EH (cell line): ENCODE measurements around the gene KRT4.
A peak's percentile ranks its signal among the peaks of the same experiment; 100 is the strongest.

Source experiments
- DNase-seq: peaks from one replicate; pipeline ENCODE4 v3.0.0-alpha.2; 2015; ENCODE audit warnings: low read depth

The KRT4 gene

DNA sequence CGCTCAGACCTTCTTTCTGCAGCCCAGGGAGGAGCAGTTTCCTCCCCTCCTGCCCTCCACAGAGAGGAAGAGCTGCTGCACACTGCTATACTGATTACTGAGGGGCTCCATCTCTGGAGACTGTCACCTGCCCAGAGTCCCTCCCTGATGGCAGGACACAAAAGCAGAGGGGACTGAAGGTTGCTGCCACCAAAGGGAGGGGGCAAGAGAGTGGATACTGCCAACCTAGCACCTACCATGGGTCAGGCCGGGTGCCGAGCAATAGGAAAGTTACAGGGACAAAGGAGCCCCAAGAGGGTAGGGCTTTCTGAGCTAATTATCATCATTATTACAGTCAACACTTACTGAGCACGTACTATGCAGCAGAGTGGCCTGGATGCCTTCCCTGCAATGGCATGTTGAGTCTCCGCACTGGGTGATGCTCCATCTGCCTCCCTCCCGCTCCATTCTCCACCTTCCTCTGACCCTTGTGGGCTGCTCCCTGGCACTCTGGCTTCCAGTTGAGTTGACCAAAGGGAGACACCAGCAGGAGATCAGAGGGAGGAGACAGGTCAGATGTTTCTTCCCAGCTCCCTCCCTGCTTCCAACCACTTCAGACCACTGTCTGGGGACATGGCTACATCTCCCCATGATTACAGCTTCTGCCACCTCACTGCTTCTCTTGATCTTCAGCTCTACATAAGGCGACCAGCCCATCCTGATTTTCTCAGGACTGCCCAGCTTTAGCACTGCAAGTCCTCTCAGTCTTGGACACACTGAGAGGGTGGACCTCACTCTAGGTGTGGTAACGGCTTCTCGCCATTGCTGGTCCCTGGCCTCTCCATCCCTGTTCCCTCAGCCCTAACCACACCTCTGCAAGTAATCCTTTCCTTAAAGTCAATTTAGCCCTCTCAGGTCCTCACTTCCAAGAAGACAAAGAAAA, 22.8 kb upstream of the KRT4 start:
- DNase-seq = no peak

DNA sequence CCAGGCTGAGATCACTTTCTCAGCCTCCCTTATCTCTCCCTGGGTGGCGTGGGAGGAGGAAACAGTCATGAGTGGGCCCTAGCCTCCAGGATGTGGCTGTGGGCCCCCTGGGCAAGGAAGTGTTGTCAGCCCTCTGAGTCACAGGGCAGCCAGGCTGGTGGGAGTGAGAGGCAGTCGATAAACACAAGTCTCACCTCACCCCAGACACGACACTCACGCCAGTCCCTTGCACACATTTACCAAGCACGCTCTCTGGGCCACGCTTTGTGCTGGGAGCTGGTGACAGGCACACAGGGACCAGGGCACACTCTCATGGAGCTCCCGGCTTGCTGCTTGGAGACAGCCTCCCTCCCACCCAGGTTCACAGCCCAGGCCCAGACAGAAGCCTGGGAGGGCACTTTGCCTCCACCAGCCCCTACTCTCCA, 22.1 kb upstream of the KRT4 start:
- peak; percentile 79 for DNase-seq

DNA sequence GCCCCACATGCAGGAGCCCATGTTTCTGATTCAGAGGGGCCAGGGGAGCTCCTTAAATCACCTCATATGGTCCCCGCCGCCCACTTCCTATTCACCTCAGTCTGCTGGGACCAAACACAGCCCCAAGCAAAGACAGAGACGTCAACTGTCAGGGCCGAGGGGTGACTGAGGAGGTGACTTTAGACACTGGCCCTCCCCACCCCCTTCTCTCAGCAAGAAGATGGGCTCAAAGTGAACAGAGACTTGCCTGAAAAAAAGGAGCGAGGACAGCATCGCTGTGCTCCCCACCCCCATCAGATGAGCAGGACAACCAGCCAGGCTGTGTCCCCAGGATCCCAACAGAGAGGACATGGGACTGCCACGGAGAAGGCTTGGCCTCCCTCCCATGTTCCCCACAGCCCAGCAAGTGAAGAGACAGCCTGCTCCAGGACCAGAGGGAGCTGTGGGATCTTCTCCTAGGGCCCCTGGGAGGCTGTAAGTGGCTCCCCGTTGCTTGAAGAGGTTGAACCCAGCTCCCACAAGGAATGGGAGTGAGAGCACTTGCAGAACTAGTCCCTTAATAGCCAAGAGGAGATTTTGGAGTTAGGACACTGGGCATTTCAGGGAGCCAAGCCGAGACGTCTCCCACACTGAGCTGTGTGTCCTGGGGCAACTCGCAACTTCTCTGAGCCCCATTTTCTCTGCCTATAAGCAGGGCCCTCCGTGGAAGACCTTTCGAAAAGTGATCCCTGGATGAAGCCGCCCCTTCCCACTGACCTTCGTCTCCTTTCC, 21.5 kb upstream of the KRT4 start:
- DNase-seq = no peak

DNA sequence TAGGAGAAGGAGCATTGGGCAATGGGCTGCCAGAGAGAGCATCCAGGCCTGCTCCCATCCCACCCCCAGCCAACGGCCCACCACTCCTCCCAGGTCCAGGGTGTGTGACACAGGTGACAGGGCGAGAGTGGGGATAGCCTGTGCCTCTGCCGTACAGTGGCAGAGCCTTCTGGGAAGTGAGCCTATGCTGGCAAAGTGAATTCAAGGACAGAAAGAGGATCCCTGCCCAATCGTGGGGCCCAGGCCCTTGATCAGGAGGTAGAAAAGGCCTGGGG, 20.7 kb upstream of the KRT4 start:
- no peak for DNase-seq

DNA sequence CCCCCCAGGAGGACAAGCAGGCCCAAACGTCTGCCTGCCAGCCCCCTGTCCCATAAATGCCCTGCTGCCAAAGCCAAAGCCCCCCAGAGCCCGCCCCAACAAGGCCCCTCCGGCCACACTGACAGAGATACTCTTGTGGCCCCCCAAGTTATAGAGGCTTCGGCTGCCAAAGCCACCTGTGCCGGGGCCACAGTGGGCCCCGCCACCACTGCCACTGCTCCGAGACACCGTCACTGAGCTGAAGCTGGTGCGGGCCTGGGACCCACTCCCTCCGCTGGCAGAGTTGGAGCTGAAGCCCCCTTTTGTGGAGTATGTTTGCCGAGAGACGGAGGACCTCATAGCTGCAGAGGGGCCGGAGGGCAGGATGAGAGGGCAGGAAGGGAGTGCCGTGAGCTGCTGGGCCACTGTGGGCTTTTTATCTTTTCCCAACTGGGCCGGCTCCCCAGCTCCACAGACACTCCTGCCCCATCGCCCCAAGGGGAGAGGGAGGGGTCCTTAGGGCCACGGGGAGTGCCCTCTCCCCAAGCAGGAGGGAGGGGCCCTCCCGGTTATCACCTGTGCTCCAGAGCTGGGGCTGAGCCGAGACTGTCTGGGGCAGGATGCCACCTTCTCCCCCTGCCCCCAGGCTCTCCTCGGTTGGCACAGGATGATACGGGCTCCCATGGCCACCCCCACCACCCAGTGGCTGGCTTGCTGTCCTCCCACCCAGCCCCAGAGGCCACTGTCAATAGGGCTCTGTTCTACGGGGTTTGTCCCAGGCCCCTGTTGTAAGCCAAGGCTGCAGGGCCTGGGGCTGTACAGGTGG, 20.2 kb upstream of the KRT4 start, which contains the start of gene KRT79:
KRT79 (minus strand) TSS at position 390 of the 805 bp plus-strand sequence; CDS start at position 339, 51 bp downstream.
- DNase-seq = no peak

DNA sequence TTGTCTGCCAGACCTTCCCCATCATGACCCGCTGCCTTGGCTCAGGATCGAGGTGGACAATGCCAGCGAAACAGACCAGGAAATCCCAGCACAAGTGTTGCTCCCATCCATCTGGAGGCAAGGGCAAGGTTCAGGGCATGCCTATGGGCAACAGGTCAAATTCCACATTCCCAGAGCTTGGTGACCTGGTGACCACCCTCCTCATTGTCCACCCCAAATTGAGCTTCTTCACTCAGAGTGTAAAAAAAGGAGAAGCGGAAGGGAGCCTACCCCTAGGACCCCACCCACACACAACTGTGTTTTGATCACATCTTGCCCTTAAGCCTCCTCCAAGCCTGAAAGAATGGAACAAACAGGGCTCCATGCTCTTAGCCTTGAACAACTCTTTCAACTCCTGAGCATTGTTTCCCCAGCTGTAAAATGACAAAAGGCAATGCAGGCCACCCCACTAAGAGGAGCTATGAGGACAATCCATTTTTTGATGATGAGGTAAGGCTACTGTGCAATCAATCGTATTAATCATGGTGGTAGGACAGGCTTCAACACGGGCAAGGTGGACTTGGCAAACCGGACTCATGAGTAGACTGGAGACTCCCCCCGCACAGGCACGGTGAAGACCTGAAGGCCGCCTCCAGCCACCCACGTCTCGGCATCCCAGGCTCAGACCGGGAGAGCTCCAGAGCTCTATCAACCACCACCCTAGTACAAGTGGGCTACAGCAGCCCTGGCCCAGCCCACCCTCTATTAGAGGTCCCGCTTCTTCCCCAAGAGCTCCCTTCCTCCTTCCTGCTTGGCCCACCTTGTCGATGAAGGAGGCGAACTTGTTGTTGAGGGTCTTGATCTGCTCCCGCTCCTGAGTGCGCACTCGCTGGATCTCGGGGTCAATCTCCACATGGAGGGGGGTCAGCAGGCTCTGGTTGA, 19.3 kb upstream of the KRT4 start:
- DNase-seq = no peak

DNA sequence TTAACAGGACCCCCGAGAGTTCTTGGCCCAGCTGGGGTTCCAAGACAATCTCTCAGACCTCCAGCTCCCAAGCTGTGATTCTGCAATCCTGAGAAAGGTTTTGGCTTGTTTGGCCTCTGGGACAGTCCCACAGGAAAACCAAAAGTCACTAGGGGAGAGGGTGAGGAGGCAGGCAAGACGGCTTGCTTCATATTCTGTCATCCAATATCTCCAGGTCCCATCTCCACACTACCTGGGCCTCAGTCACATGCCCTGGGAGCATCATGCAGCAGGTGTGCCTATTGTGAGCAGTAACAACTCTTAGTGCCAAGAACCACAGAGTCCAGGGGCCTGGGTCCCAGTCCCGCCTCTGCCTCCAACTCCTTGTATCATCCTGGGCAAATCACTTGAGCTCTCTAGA, 18.5 kb upstream of the KRT4 start:
- no peak for DNase-seq

DNA sequence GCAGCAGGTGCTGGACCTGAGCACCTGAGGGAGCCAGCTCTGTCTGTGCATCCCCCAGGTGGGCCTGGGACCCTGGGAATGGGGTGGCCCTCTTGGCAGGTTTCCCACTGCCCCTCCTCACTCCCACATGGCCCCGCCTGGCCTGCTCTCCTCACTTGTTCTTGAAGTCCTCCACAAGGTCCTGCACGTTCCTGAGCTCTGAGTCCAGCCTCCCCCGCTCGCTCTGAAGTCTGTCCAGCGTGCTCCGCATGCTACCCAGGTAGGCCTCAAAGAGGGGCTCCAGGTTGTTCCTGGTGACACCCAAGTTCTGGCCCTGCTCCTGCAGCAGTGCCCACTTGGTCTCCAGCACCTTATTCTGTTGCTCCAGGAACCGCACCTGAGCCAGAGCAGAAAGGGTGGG, 17.3 kb upstream of the KRT4 start:
- DNase-seq = no peak

DNA sequence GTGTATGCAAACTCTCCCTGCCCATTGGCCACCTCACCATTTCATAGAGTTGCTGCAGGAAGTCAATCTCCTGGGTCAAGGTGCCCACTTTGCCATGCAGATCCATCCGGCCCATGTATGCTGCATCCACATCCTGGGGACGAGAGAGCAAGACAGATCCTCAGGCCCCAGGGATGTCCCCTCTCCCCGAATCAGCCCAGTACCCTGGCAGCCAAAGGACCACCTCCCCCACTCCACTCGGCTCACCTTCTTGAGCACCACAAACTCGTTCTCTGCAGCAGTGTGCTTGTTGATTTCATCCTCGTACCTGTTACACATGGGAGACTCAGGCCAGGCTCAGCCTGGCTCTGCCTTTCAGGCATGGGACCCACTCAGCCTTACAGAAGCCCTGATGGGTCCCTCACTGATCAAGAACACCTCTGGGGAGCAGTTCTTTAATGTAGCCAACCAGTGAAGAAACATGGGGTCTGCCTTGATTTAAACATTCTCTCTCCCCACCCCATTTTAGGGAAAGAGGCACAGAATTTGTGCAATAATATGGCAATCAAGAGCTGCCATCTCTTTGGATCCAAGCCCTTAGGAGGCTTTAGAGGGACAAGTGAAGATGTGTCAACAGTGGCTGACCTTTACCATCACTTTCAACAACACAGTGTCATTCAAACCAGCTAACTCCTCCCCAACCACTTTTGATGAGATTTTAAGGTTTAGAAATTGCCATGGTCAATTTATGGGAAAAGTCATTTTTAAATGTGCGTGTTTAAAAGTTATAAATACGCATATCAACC, 16.3 kb upstream of the KRT4 start:
- no peak for DNase-seq

DNA sequence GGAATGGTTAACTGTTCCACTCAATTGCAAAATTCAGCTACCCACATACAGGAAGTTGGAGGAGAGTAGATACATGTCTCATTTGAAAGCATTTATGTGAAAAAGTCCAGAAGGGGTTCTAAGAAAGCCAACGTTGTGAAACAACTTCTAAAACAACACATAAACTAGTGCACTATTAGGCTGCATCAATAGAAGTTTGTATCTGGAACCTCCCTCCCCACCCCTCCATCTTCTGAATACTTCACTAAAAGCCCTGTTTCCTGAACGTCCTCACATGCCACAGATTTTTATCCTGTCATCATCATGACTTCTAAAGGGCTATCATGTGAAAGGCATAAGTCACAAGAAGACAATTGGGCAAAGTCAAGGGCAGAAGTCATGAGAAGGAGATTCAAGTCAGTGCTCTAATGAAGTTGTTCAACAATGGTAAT, 14.7 kb upstream of the KRT4 start:
- DNase-seq = peak; percentile 46

DNA sequence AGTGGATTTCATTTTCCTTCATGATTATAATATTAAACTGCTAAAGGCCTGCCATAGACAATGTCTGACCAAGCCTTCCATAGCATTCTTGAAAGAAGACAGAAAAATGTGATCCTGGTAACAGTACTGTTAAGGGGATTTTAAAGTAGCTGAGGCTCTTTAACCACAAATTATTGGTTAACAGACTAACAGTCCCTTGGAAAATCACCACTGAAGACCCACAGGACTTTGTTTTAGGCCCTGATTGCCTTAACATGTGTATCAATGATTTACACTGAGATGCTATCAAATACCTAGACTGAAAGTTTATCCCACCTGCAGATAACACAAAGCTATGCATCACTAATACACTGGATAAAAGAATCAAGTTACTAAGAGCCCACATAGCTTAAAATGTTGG, 14.2 kb upstream of the KRT4 start:
- DNase-seq = no peak

DNA sequence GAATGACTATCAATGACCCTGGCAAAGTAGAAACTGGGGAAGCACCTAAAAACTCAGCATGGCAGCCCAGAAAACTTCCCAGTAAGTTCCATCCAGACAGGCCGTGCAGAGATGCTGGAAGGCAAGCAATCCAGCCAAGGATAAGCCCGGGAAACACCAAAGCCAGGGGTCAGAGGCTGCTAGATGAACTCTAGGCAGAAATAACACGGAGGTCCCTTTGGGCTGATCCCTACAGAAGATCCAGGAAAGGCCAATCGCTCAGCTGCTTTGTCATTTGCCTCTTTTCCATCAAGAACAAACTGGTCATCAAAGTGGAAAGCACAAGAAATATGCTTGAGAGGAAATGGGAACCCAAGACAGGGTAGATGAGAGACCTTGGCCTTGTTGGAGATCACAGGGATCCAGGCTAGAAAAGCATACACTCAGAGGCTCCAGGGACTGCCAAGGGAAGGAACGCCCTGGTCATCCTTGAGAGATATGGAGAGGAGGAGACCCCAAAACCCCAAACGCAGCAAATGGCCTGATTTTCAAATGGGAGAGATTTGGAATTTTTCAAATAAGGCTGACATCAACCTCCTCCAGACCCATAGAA, 13.7 kb upstream of the KRT4 start:
- no peak for DNase-seq

DNA sequence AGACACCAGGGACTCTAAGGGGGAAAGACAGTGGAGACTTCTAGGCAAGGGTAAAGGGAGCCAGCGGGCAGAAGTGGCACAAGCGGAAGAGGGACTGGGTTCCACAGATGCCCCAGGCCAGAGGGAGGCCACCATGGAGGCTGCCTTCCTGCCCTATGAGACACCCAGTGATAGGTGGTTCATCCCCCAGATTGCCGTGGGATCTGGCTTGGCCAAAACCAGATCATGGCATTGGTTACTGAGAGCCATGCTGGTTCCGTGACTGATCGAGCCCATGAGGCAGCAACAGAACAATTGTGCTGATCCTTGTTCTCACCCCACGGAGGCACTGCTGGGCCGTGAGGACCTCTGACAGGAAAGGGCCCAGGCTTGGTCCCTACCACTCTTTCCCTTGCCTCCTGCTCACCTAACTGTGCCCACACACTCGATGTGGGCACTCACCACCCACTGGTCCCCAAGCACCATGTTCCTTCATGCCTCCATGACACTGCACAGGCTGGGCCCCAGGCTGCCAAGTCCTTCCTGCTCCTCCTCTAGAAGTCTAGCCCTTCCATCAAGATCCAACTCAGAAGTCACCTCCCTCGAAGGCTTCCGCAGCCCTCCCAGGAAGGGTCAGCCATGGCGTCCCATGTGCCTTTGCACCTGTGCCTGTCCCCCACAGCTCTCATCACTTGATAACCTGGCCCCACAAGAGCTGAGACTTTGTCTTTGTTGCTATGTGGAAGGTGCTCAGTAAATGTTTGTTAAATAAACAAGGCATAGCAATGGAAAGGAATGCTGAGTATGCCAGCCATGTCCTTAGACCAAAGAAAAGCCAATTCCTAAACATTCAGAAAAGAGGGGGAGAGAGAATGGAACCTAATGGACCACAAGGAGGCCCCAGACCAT, 12.9 kb upstream of the KRT4 start:
- DNase-seq = peak; percentile 37

DNA sequence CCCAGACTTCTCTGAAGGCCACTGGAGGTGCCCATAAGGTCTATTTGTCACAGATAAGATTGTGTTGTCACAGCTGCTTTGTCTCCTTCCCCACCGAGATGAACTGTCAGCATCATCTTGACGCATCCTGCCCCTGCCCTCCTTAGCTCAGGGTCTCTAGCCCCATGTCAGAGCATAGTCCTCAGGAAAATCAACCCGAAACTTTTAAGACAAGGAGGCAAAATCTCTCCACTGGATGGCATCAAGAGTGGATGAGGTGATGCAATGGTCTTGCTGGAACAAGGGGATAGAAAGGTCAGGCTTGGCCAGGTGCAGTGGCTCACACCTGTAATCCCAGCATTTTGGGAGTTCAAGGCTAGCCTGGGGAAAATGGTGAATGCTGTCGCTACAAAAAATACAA, 12.0 kb upstream of the KRT4 start:
- DNase-seq = no peak

DNA sequence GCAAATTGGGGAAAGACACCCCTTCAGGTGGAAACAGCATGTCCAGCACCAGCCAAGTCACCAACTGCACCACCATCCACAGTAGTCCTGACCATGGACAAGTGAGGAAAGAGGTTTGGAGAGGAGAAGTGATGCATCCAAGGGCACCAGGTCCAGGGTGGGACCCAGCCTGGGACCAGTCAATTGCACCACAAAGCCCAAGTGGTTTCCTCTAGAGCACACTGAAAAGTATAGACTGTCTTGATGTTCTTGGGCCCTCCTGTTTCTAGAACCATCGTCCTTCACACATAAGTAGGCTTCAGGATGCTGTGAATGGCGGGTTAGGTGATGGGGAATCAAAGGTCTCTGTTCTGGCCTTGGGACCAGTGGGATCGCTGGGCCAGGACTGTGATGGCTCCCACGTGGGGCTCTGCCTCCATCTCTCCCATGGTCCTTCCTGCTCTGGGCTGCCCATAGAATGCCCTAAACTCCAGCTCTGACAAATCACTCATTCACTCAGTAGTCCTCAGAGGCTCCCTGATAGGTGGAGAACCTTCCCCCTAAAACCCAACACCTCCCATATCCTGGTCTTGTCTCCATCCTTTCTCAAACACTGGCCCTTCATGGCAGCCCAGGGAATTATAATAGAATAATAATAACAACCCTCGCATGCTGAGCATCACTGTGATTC, 11.0 kb upstream of the KRT4 start:
- no peak for DNase-seq

DNA sequence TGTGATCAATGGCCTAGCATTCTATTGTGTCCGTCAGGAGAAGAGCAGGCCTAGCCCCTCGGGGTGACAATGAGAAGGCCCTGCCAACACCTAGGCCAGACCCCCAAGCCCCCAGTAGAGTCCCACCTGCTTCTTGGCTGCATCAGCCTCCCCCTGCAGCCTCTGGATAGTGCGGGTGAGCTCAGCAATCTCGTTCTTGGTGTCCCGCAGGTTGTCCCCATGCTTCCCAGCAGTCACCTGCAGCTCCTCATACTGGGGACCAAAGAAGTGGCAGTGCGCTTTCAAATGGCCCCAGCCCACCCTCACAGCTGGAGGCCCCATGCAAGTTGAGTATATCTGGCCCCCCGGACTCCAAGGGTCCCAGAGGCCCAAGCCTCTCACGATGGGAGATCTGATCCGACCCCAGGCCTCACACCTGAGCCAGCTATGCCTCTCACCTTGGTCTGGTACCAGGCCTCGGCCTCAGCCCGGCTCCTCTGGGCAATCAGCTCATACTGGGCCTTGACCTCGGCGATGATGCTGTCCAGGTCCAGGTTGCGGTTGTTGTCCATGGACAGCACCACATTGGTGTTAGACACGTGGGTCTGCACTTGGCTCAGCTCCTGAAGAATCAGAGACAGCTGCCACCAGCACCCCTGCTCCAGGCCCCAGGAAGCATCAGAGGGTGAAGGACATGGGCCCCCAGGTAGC, 10.0 kb upstream of the KRT4 start:
- no peak for DNase-seq

DNA sequence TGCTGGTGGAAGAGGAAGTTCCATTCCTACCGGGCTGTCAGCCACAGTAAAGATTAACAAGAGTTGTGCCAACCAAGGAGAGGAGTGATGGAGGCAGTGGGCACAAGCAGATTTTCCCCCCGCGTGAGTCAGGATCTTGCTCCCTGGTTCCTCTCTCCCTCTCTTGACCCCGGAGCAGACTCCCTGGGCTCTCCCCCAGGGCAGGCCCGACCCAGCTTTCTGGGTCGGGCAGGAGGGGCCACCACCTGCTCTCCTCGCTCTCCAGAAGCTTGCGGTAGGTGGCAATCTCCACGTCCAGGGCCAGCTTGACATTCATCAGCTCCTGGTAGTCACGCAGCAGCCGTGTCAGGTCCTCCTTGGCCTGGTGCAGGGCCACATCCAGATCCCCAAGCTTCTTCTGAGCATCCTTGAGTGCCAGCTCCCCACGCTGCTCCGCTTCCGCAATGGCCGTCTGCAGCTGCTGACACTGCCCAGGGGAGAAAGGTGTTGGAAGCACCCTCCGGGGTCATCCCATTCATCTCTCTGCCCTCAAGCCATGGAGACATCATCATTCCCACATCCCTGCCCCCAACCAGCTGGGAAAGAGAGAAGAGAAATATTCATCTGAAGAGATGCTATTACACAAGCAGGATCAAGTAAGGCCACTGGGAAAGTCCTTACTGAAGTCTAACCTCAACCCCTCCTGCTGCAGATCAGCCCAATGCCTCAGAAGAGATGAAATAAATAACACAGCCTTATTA, 9.0 kb upstream of the KRT4 start:
- DNase-seq = no peak
